Mesendoderm (in vitro differentiated cells): ENCODE measurements around the gene FCRL6.

Source experiments
- DNase-seq: peaks from one replicate; pipeline ENCODE4 v3.0.0; 2013
- H2AK5ac ChIP-seq: 2 replicates; pipeline ENCODE4 v1.6.1; 2013; ENCODE audit warnings: low read length, inconsistent platforms
- H2BK120ac ChIP-seq: 2 replicates; pipeline ENCODE4 v1.6.1; 2013; ENCODE audit warnings: low read depth, mild to moderate bottlenecking, low read length, moderate library complexity, mixed read lengths
- H2BK15ac ChIP-seq: replicated peaks from 2 replicates; pipeline ENCODE4 v1.6.1; 2013; ENCODE audit warnings: low read depth, mild to moderate bottlenecking, moderate library complexity
- H2BK5ac ChIP-seq: 2 replicates; pipeline ENCODE4 v1.6.1; 2013; ENCODE audit warnings: low read length, inconsistent platforms
- H3K18ac ChIP-seq: 2 replicates; pipeline ENCODE4 v1.6.1; 2013; ENCODE audit warnings: mild to moderate bottlenecking, low read length, mixed read lengths
- H3K23ac ChIP-seq: one replicate; pipeline ENCODE4 v1.6.1; 2013; ENCODE audit warnings: low read length
- H3K27ac ChIP-seq: 2 replicates; pipeline ENCODE4 v1.5.1; 2013; ENCODE audit warnings: low read depth, mild to moderate bottlenecking, inconsistent platforms, low read length, moderate library complexity
- H3K27me3 ChIP-seq: 2 replicates; pipeline ENCODE4 v1.6.1; 2013; ENCODE audit warnings: low read length, control low read depth, mild to moderate bottlenecking, inconsistent platforms; ENCODE audit not compliant: insufficient read depth, poor library complexity
- H3K36me3 ChIP-seq: 2 replicates; pipeline ENCODE4 v1.6.1; 2013; ENCODE audit warnings: low read length, inconsistent platforms; ENCODE audit not compliant: control insufficient read depth, insufficient read depth
- H3K4ac ChIP-seq: one replicate; pipeline ENCODE4 v1.6.1; 2013; ENCODE audit warnings: low read depth, mild to moderate bottlenecking, low read length, moderate library complexity
- H3K4me1 ChIP-seq: 2 replicates; pipeline ENCODE4 v1.6.1; 2013; ENCODE audit warnings: low read depth, low read length, inconsistent platforms; ENCODE audit not compliant: control insufficient read depth
- H3K4me2 ChIP-seq: 2 replicates; pipeline ENCODE4 v1.6.1; 2013; ENCODE audit warnings: low read length
- H3K4me3 ChIP-seq: 2 replicates; pipeline ENCODE4 v1.5.1; 2013; ENCODE audit warnings: mild to moderate bottlenecking, low read length
- H3K56ac ChIP-seq: one replicate; pipeline ENCODE4 v1.6.1; 2013; ENCODE audit warnings: low read length
- H3K79me1 ChIP-seq: 2 replicates; pipeline ENCODE4 v1.6.1; 2013; ENCODE audit warnings: low read length, inconsistent platforms
- H3K79me2 ChIP-seq: 2 replicates; pipeline ENCODE4 v1.6.1; 2013; ENCODE audit warnings: mild to moderate bottlenecking, low read length; ENCODE audit not compliant: control insufficient read depth, insufficient read depth
- H3K9ac ChIP-seq: 2 replicates; pipeline ENCODE4 v1.6.1; 2013; ENCODE audit warnings: low read length, inconsistent platforms
- H4K5ac ChIP-seq: one replicate; pipeline ENCODE4 v1.6.1; 2013; ENCODE audit warnings: low read length
- H4K8ac ChIP-seq: one replicate; pipeline ENCODE4 v1.6.1; 2013; ENCODE audit warnings: low read depth, mild to moderate bottlenecking, control low read depth, low read length, moderate library complexity
- WGBS: extraction: QIAGEN DNeasy Blood & Tissue Kit; methylation state at CpG from one replicate; pipeline ENCODE4 v1.1.7; 2013; ENCODE audit warnings: low lambda C conversion rate, missing lambda C conversion rate; ENCODE audit not compliant: insufficient coverage; ENCODE audit errors: extremely low coverage; 5-methylcytosine and 5-hydroxymethylcytosine counted together

The FCRL6 gene

DNA sequence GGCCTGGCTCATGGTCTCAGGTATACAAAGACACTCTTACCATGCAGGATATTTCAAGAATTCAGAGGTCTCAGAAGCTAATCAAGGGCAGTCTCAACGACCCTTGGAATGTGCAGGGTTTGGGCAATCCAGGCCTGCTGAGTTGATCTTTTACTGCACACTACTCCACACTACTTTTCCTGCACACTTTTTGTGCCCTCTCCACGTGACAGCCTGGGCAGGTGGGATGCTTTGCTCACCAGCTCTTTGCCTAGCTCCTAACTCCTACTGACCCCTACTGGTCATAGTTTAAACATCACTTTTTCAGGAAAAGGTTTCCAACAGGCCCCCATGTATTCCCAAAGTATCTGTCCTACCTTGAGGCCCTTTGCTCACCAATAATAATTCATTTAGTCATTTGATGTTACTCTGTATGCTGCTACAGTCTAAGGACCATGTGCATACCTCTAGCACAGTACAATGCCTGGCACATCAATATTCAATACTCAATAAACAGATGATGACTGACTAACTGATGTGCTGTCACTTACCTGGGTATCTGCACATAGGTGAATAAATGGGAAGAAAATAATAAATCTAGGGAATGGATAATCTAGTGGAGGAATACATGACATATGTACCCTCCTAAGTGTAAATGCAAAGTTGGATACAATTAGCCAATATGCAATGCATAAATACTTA is 11.8 kb upstream of the FCRL6 start:
- Histone ChIP-seq H4K8ac (no peak overlapping the region), H4K5ac (no peak overlapping the region), H3K9ac (no peak overlapping the region), H3K4me2 (no peak overlapping the region), H3K23ac (no peak overlapping the region), H3K4me1 (no peaks in the 10 kb centered on the region), H2BK120ac (no peak overlapping the region), H2AK5ac (no peak overlapping the region), H3K27me3 (no peaks in the 10 kb centered on the region), H3K79me1 (no peaks in the 10 kb centered on the region), H2BK5ac (no peak overlapping the region), H3K18ac (no peak overlapping the region), H3K79me2 (no peaks in the 10 kb centered on the region), H2BK15ac (no peak overlapping the region), H3K56ac (no peak overlapping the region), H3K4ac (no peak overlapping the region), H3K27ac (no peak overlapping the region), H3K4me3 (no peak overlapping the region), H3K36me3 (no peaks in the 10 kb centered on the region)
- DNase-seq: peak; percentile 66
- no CpG with 5 or more reads among the region's 2 CpGs for WGBS

DNA sequence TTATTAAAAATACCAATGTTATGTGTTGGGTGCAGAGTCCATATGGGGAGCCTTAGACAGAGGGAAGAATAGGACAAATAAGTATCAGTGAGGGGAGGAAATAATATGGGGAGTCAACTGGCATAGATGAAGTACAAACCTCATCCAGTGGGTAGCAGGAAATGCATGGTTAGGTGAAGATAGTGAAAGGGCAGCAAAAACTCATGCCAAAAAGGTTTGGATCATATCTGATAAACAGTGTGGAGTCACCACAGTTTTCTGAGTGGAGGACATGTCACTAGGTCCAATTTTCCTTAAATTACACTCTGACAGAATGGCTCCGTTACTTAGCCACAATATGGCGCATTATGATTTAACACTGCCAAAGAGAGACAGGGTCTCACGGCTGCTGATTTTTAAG is 11.1 kb upstream of the FCRL6 start:
- Histone ChIP-seq H3K36me3 (no peaks in the 10 kb centered on the region), H3K4me3 (no peak overlapping the region), H3K4ac (no peak overlapping the region), H2BK5ac (no peak overlapping the region), H3K27me3 (no peaks in the 10 kb centered on the region), H2AK5ac (no peak overlapping the region), H3K79me2 (no peaks in the 10 kb centered on the region), H3K9ac (no peak overlapping the region), H4K5ac (no peak overlapping the region), H2BK120ac (no peak overlapping the region), H3K27ac (no peak overlapping the region), H3K4me1 (no peaks in the 10 kb centered on the region), H3K79me1 (no peaks in the 10 kb centered on the region), H3K23ac (no peak overlapping the region), H3K56ac (no peak overlapping the region), H4K8ac (no peak overlapping the region), H3K4me2 (no peak overlapping the region), H3K18ac (no peak overlapping the region), H2BK15ac (no peak overlapping the region)
- no CpG with 5 or more reads among the region's 3 CpGs for WGBS
- DNase-seq: no peak

DNA sequence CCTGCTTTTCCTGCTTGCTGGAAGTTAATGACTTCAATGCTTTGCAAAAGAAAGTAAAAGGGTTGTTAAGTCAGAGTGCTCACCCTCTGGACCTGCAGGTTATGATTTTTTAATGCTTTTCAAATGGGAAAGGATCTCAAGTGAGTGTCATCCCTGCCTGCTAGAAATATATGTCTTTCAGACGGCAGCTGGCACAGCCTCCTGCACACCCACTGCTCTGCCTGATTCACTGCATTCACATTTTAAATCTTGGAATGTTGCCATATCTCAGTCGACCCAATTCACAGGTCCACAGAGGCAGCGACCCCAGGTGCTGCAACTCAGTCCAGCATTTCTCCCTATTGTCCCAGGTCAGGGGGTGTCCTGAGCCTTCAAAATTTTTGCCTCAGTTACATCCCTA is 10.7 kb upstream of the FCRL6 start:
- H2BK15ac ChIP-seq: no peak overlapping the region
- H3K36me3 ChIP-seq: no peaks in the 10 kb centered on the region
- no peak overlapping the region for H3K4me2 ChIP-seq
- DNase-seq: no peak
- H3K4me1 ChIP-seq: no peaks in the 10 kb centered on the region
- no peak overlapping the region for H3K4me3 ChIP-seq
- H3K27me3 ChIP-seq: no peaks in the 10 kb centered on the region
- no peak overlapping the region for H3K4ac ChIP-seq
- WGBS: no CpG with 5 or more reads among the region's 3 CpGs
- no peaks in the 10 kb centered on the region for H3K79me2 ChIP-seq
- no peak overlapping the region for H2AK5ac ChIP-seq
- H4K5ac ChIP-seq: no peak overlapping the region
- H3K18ac ChIP-seq: no peak overlapping the region
- no peaks in the 10 kb centered on the region for H3K79me1 ChIP-seq
- no peak overlapping the region for H4K8ac ChIP-seq
- no peak overlapping the region for H2BK120ac ChIP-seq
- H2BK5ac ChIP-seq: no peak overlapping the region
- H3K23ac ChIP-seq: no peak overlapping the region
- H3K9ac ChIP-seq: no peak overlapping the region
- no peak overlapping the region for H3K56ac ChIP-seq
- H3K27ac ChIP-seq: no peak overlapping the region

GRCh38 chr1:159795534-159795933 is 6.6 kb upstream of the FCRL6 start:
- Histone ChIP-seq H3K4ac (no peak overlapping the region), H3K79me1 (no peaks in the 10 kb centered on the region), H2BK5ac (no peak overlapping the region), H4K5ac (no peak overlapping the region), H2AK5ac (no peak overlapping the region), H3K4me1 (no peaks in the 10 kb centered on the region), H3K18ac (no peak overlapping the region), H3K23ac (no peak overlapping the region), H3K4me3 (no peak overlapping the region), H3K27ac (no peak overlapping the region), H3K56ac (no peak overlapping the region), H3K36me3 (no peaks in the 10 kb centered on the region), H2BK120ac (no peak overlapping the region), H3K27me3 (no peaks in the 10 kb centered on the region), H2BK15ac (no peak overlapping the region), H3K79me2 (no peaks in the 10 kb centered on the region), H3K9ac (no peak overlapping the region), H4K8ac (no peak overlapping the region), H3K4me2 (no peak overlapping the region)
- WGBS: no CpG with 5 or more reads among the region's 5 CpGs
- DNase-seq: no peak

DNA sequence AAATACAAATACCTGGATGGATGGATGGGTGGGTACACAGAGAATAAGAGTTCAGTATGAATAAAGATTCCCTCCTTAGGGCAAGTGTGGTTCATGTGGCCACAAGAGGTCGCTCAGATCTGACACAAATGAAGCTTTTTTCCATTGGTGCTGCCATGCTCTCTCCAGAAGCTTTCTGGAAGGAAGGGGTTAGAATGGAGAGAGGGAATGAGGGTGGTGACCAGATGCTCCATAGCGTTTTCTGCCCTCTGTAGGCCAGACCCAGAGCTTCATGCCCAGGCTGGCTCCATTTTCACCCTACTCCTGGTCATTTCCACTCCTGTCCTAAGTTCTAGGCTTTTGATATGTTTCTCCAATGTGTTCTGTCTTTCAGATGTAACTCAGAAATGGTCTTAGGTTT is 3.3 kb upstream of the FCRL6 start:
- Histone ChIP-seq H2BK120ac (no peak overlapping the region), H3K36me3 (no peaks in the 10 kb centered on the region), H3K4ac (no peak overlapping the region), H2BK5ac (no peak overlapping the region), H3K79me2 (no peaks in the 10 kb centered on the region), H2BK15ac (no peak overlapping the region), H3K4me3 (no peak overlapping the region), H3K4me2 (no peak overlapping the region), H3K18ac (no peak overlapping the region), H3K9ac (no peak overlapping the region), H3K79me1 (no peaks in the 10 kb centered on the region), H3K27me3 (no peaks in the 10 kb centered on the region), H3K27ac (no peak overlapping the region), H3K56ac (no peak overlapping the region), H2AK5ac (no peak overlapping the region), H4K8ac (no peak overlapping the region), H3K23ac (no peak overlapping the region), H3K4me1 (no peaks in the 10 kb centered on the region), H4K5ac (no peak overlapping the region)
- peak; percentile 97 for DNase-seq
- no CpG with 5 or more reads among the region's 2 CpGs for WGBS

DNA sequence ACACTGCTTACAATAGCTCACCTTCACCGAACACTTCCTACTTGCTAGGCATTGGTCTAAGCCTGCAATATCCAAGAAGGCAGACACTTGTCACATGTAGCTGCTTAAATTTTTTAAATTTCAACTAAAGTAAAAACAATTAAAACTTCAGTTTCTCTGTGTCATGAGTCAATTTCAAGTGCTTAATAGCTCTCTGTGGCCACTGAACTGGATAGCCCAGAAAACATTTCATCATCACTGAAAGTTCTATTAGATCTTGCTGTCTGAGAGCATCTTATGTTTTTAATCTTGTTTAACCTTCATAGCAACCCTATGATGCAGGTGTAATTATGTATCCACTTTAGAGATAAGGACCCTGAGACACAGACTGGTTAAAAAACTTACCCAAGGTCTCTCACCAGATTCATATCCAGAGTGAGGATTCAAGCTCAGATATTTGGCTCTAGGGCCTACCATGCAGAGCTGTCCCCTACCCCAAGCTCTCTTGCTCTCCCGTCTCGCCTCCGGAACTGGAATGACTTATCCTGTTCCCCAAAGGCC is 2.6 kb upstream of the FCRL6 start:
- no peak overlapping the region for H4K5ac ChIP-seq
- no peaks in the 10 kb centered on the region for H3K79me1 ChIP-seq
- no peak overlapping the region for H3K4me2 ChIP-seq
- no peaks in the 10 kb centered on the region for H3K4me1 ChIP-seq
- WGBS: no CpG with 5 or more reads among the region's 4 CpGs
- H3K23ac ChIP-seq: no peak overlapping the region
- no peak overlapping the region for H2AK5ac ChIP-seq
- H2BK5ac ChIP-seq: no peak overlapping the region
- H3K79me2 ChIP-seq: no peaks in the 10 kb centered on the region
- H3K27ac ChIP-seq: no peak overlapping the region
- no peak overlapping the region for H3K4me3 ChIP-seq
- H3K56ac ChIP-seq: no peak overlapping the region
- no peaks in the 10 kb centered on the region for H3K27me3 ChIP-seq
- H2BK15ac ChIP-seq: no peak overlapping the region
- no peak overlapping the region for H3K9ac ChIP-seq
- no peak overlapping the region for H3K18ac ChIP-seq
- no peaks in the 10 kb centered on the region for H3K36me3 ChIP-seq
- DNase-seq: no peak
- H3K4ac ChIP-seq: no peak overlapping the region
- no peak overlapping the region for H4K8ac ChIP-seq
- H2BK120ac ChIP-seq: no peak overlapping the region
